GM23338 (cell line): Measurements from ENCODE around the gene NLRP1. TPM values are rescaled to one million over a fixed set of nuclear protein-coding genes. Genes with fewer than 3 reads are reported as not detected.

ENCODE experiments used
- ATAC-seq: fragments of 200-7000 bp; cut with Tn5 transposase; 3 replicates; pipeline ENCODE4 v1.9.1; 2020
- DNase-seq: peaks from one replicate; pipeline ENCODE4 v3.0.0-alpha.2; 2015; ENCODE audit warnings: low spot score
- H2AFZ ChIP-seq: fragments of 200-600 bp; sonication (generic); 2 replicates; pipeline ENCODE4 v1.8.0; 2016; ENCODE audit warnings: antibody characterized with exemption, mild to moderate bottlenecking, moderate library complexity
- H3F3A ChIP-seq: fragments of 200-600 bp; sonication (generic); replicated peaks from 2 replicates; pipeline ENCODE4 v1.8.0; 2017; ENCODE audit warnings: antibody characterized with exemption, mixed run types, low read depth
- H3K27ac ChIP-seq: fragments of 200-600 bp; sonication (generic); 2 replicates; pipeline ENCODE4 v1.6.1; 2016; ENCODE audit warnings: low read depth
- H3K27me3 ChIP-seq: fragments of 200-600 bp; sonication (generic); 2 replicates; pipeline ENCODE4 v1.8.0; 2016; ENCODE audit warnings: mild to moderate bottlenecking, mixed run types, moderate library complexity; ENCODE audit not compliant: insufficient read depth
- H3K36me3 ChIP-seq: fragments of 200-600 bp; sonication (generic); 2 replicates; pipeline ENCODE4 v1.8.0; 2016; ENCODE audit warnings: mild to moderate bottlenecking; ENCODE audit not compliant: insufficient read depth
- H3K4me1 ChIP-seq: fragments of 200-600 bp; sonication (generic); 2 replicates; pipeline ENCODE4 v1.8.0; 2016; ENCODE audit warnings: mild to moderate bottlenecking, moderate library complexity; ENCODE audit not compliant: insufficient read depth
- H3K4me2 ChIP-seq: fragments of 200-600 bp; sonication (generic); 2 replicates; pipeline ENCODE4 v1.7.1; 2017; ENCODE audit warnings: mixed run types
- H3K4me3 ChIP-seq: fragments of 200-600 bp; sonication (generic); 2 replicates; pipeline ENCODE4 v1.6.1; 2016; ENCODE audit warnings: mixed run types
- H3K79me2 ChIP-seq: fragments of 200-600 bp; sonication (generic); replicated peaks from 2 replicates; pipeline ENCODE4 v1.8.0; 2017; ENCODE audit warnings: mild to moderate bottlenecking; ENCODE audit not compliant: insufficient read depth
- H3K9me2 ChIP-seq: fragments of 200-600 bp; sonication (generic); 2 replicates; pipeline ENCODE4 v1.8.0; 2017; ENCODE audit not compliant: insufficient read depth
- H4K20me1 ChIP-seq: fragments of 200-600 bp; sonication (generic); replicated peaks from 2 replicates; pipeline ENCODE4 v1.8.0; 2017; ENCODE audit warnings: mild to moderate bottlenecking; ENCODE audit not compliant: insufficient read depth
- H3K27ac Mint-ChIP-seq: 2 replicates; pipeline ENCODE4 v1.8.0; 2020; ENCODE audit warnings: inconsistent platforms, mild to moderate bottlenecking, moderate library complexity, mixed read lengths
- H3K27me3 Mint-ChIP-seq: 3 replicates; pipeline ENCODE4 v1.8.0; 2022; ENCODE audit warnings: low read depth, mild to moderate bottlenecking, moderate library complexity, mixed read lengths, inconsistent platforms; ENCODE audit not compliant: insufficient read depth, poor library complexity
- H3K36me3 Mint-ChIP-seq: 3 replicates; pipeline ENCODE4 v1.8.0; 2021; ENCODE audit warnings: low read depth, mild to moderate bottlenecking, inconsistent platforms, moderate library complexity, mixed read lengths
- H3K4me1 Mint-ChIP-seq: 3 replicates; pipeline ENCODE4 v1.8.0; 2020; ENCODE audit warnings: mild to moderate bottlenecking, inconsistent platforms, mixed read lengths
- H3K4me3 Mint-ChIP-seq: 3 replicates; pipeline ENCODE4 v1.8.0; 2021; ENCODE audit warnings: moderate library complexity, mild to moderate bottlenecking, inconsistent platforms, mixed read lengths
- H3K9me3 Mint-ChIP-seq: 3 replicates; pipeline ENCODE4 v1.8.0; 2020; ENCODE audit warnings: moderate library complexity, mild to moderate bottlenecking, inconsistent platforms, mixed read lengths
- CREB1 ChIP-seq: fragments of 250-450 bp; sonication (Bioruptor Pico); IDR thresholded peaks from 2 replicates; pipeline ENCODE4 v1.5.0; 2020; ENCODE audit warnings: low read depth, mild to moderate bottlenecking, moderate library complexity
- EZH2 ChIP-seq: fragments of 200-600 bp; sonication (generic); IDR thresholded peaks from one replicate; pipeline ENCODE4 v1.8.0; 2017; ENCODE audit warnings: antibody characterized with exemption, mild to moderate bottlenecking, low read depth; ENCODE audit not compliant: unreplicated experiment
- EZH2phosphoT487 ChIP-seq: fragments of 200-600 bp; sonication (generic); IDR thresholded peaks from one replicate; pipeline ENCODE4 v1.8.1; 2018; ENCODE audit warnings: antibody characterized with exemption; ENCODE audit not compliant: unreplicated experiment
- POLR2AphosphoS5 ChIP-seq: IDR thresholded peaks from 2 replicates; pipeline ENCODE4 v1.6.1; 2016; ENCODE audit warnings: antibody characterized with exemption, low read depth
- ZNF114 ChIP-seq: fragments of 250-450 bp; sonication (Bioruptor Pico); IDR thresholded peaks from 2 replicates; pipeline ENCODE4 v1.5.0; 2020; ENCODE audit warnings: mild to moderate bottlenecking, moderate library complexity
- ZNF331 ChIP-seq: fragments of 250-450 bp; sonication (Bioruptor Pico); IDR thresholded peaks from 2 replicates; pipeline ENCODE4 v1.5.0; 2020; ENCODE audit warnings: low read depth, mild to moderate bottlenecking, moderate library complexity
- polyA plus RNA-seq: library from polyadenylated mRNA; unstranded; fragments of >200 nt; fragmentation: Nextera tagmentation; extraction: Ambion mirVana; gene quantifications from 2 replicates; pipeline ENCODE4 v1.2.1, GENCODE V29; 2016
- total RNA-seq: library from RNA; depleted of rRNA; stranded (reverse); fragments of >200 nt; shearing (Covaris generic); gene quantifications from 2 replicates; pipeline ENCODE4 v1.2.3, GENCODE V29; 2014
- TF ChIP-seq, protein P1 (sequence below): fragments of 250-450 bp; sonication (Bioruptor Pico); IDR thresholded peaks from 2 replicates; pipeline ENCODE4 v1.5.0; 2020; ENCODE audit warnings: mild to moderate bottlenecking, moderate library complexity
- TF ChIP-seq, protein P2 (sequence below), 2 experiments: fragments of 200-600 bp in 1 of 2; sonication (generic) in 1 of 2; conservative IDR thresholded peaks; 2 replicates each; pipeline versions ENCODE4 v1.5.1 to v1.6.1; 2016 to 2017; ENCODE audit warnings: antibody characterized with exemption in 2 of 2, low read depth in 2 of 2, mild to moderate bottlenecking in 2 of 2, moderate library complexity in 1 of 2

Gene NLRP1
- total and polyA plus RNA-seq, 2 experiments from 2014 or later = 7.6 to 16.2 TPM

- TF ChIP-seq, protein P1, sequence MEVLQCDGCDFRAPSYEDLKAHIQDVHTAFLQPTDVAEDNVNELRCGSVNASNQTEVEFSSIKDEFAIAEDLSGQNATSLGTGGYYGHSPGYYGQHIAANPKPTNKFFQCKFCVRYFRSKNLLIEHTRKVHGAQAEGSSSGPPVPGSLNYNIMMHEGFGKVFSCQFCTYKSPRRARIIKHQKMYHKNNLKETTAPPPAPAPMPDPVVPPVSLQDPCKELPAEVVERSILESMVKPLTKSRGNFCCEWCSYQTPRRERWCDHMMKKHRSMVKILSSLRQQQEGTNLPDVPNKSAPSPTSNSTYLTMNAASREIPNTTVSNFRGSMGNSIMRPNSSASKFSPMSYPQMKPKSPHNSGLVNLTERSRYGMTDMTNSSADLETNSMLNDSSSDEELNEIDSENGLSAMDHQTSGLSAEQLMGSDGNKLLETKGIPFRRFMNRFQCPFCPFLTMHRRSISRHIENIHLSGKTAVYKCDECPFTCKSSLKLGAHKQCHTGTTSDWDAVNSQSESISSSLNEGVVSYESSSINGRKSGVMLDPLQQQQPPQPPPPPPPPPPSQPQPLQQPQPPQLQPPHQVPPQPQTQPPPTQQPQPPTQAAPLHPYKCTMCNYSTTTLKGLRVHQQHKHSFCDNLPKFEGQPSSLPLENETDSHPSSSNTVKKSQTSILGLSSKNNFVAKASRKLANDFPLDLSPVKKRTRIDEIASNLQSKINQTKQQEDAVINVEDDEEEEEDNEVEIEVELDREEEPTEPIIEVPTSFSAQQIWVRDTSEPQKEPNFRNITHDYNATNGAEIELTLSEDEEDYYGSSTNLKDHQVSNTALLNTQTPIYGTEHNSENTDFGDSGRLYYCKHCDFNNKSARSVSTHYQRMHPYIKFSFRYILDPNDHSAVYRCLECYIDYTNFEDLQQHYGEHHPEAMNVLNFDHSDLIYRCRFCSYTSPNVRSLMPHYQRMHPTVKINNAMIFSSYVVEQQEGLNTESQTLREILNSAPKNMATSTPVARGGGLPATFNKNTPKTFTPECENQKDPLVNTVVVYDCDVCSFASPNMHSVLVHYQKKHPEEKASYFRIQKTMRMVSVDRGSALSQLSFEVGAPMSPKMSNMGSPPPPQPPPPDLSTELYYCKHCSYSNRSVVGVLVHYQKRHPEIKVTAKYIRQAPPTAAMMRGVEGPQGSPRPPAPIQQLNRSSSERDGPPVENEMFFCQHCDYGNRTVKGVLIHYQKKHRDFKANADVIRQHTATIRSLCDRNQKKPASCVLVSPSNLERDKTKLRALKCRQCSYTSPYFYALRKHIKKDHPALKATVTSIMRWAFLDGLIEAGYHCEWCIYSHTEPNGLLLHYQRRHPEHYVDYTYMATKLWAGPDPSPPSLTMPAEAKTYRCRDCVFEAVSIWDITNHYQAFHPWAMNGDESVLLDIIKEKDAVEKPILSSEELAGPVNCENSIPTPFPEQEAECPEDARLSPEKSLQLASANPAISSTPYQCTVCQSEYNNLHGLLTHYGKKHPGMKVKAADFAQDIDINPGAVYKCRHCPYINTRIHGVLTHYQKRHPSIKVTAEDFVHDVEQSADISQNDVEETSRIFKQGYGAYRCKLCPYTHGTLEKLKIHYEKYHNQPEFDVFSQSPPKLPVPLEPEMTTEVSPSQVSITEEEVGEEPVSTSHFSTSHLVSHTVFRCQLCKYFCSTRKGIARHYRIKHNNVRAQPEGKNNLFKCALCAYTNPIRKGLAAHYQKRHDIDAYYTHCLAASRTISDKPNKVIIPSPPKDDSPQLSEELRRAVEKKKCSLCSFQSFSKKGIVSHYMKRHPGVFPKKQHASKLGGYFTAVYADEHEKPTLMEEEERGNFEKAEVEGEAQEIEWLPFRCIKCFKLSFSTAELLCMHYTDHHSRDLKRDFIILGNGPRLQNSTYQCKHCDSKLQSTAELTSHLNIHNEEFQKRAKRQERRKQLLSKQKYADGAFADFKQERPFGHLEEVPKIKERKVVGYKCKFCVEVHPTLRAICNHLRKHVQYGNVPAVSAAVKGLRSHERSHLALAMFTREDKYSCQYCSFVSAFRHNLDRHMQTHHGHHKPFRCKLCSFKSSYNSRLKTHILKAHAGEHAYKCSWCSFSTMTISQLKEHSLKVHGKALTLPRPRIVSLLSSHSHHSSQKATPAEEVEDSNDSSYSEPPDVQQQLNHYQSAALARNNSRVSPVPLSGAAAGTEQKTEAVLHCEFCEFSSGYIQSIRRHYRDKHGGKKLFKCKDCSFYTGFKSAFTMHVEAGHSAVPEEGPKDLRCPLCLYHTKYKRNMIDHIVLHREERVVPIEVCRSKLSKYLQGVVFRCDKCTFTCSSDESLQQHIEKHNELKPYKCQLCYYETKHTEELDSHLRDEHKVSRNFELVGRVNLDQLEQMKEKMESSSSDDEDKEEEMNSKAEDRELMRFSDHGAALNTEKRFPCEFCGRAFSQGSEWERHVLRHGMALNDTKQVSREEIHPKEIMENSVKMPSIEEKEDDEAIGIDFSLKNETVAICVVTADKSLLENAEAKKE (CRISPR knock-in tag) = no peak
Measured at GRCh38 chr17:5544115-5544514, 40.2 kb downstream of the NLRP1 start (continued).

- ATAC-seq (peak; percentile 97), DNase-seq (peak; percentile 68)
- Histone ChIP-seq H3K4me1 (no peaks in the 10 kb centered on the region), H3K79me2 (no peaks in the 10 kb centered on the region), H3K4me2 (no peak overlapping the region), H4K20me1 (no peaks in the 10 kb centered on the region), H2AFZ (peak overlapping the region; percentile 97), H3K9me2 (no peaks in the 10 kb centered on the region), H3K27ac (no peak overlapping the region), H3K36me3 (no peaks in the 10 kb centered on the region), H3K4me3 (no peak overlapping the region), H3F3A (no peaks in the 10 kb centered on the region), H3K27me3 (no peaks in the 10 kb centered on the region)
- H3K27ac Mint-ChIP-seq = no peak overlapping the region
- H3K27me3 Mint-ChIP-seq = peaks cover 13% of the 10 kb centered on the region
- no peaks in the 10 kb centered on the region; the same call in 2 of the 3 replicates for H3K9me3 Mint-ChIP-seq
- no peak overlapping the region for H3K4me3 Mint-ChIP-seq
- no peaks in the 10 kb centered on the region for H3K36me3 Mint-ChIP-seq
- peaks cover 8% of the 10 kb centered on the region for H3K4me1 Mint-ChIP-seq
- no peak for TF ChIP-seq ZNF331 (CRISPR knock-in tag)
- TF ChIP-seq, protein P2, sequence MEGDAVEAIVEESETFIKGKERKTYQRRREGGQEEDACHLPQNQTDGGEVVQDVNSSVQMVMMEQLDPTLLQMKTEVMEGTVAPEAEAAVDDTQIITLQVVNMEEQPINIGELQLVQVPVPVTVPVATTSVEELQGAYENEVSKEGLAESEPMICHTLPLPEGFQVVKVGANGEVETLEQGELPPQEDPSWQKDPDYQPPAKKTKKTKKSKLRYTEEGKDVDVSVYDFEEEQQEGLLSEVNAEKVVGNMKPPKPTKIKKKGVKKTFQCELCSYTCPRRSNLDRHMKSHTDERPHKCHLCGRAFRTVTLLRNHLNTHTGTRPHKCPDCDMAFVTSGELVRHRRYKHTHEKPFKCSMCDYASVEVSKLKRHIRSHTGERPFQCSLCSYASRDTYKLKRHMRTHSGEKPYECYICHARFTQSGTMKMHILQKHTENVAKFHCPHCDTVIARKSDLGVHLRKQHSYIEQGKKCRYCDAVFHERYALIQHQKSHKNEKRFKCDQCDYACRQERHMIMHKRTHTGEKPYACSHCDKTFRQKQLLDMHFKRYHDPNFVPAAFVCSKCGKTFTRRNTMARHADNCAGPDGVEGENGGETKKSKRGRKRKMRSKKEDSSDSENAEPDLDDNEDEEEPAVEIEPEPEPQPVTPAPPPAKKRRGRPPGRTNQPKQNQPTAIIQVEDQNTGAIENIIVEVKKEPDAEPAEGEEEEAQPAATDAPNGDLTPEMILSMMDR (conservative IDR thresholded peaks at IDR 0.05; ENCODE audit: low read depth in 2 of 2) = peak; percentile 15 to 39; a peak in 3 of 4 replicates
- TF ChIP-seq EZH2phosphoT487 = no peak
- TF ChIP-seq POLR2AphosphoS5 = no peak
- no peak for TF ChIP-seq ZNF114 (CRISPR knock-in tag)
- no peak for TF ChIP-seq EZH2
- TF ChIP-seq CREB1 = no peak
Measured at GRCh38 chr17:5541610-5542202, 42.6 kb downstream of the NLRP1 start.
